Measurements from ENCODE around the gene CHST12. TPM values are rescaled to one million over a fixed set of nuclear protein-coding genes. Genes with fewer than 3 reads are reported as not detected.
"Not testable (repeated sequence)": the region's sequence is repeated elsewhere in the genome, so short reads cannot be mapped to it uniquely, and the experiment has no call there.

CHST12 gene
- total and polyA plus RNA-seq, 10 of the 15 experiments (the other 5 are each of a cell fraction or from before 2014, with no cell fraction given), result 0.05 to 14.2 (median 3.3) TPM

- CTCF ChIA-PET, result interaction anchor here (0.6 to 6.7 kb wide), 29 partner anchors 9 to 1219 kb away, joined by 3 to 114 read pairs (median 4); partner anchors contain the start of gene EIF3B
- FAIRE-seq; H3K9ac ChIP-seq (ENCODE audit: control insufficient read depth, insufficient read depth, low read length); H3K4me2 ChIP-seq (ENCODE audit: control insufficient read depth, insufficient read depth); H3K36me3 ChIP-seq (ENCODE audit: control insufficient read depth in 2 of 2, insufficient read depth in 2 of 2, low read length in 1 of 2); BruUV-seq (replicated peaks); H4K20me1 ChIP-seq (ENCODE audit: control insufficient read depth, insufficient read depth); H3K9me3 ChIP-seq (replicated peaks; ENCODE audit: control insufficient read depth, insufficient read depth, low read length); ATAC-seq; H3K27ac ChIP-seq (ENCODE audit: control insufficient read depth, insufficient read depth); H3K4me3 ChIP-seq; DNase-seq (ENCODE audit: low read depth, low spot score); in situ Hi-C loops (cut with MboI); H3K79me2 ChIP-seq (ENCODE audit: control insufficient read depth, insufficient read depth, low read length); H3K4me1 ChIP-seq (ENCODE audit: control insufficient read depth, insufficient read depth, low read length); H3K27me3 ChIP-seq (replicated peaks in 1 of 2; ENCODE audit: control insufficient read depth in 2 of 2, insufficient read depth in 2 of 2, low read length in 1 of 2); H2AFZ ChIP-seq (ENCODE audit: control insufficient read depth, low read depth, low read length): not testable (repeated sequence)
- 56% methylated on average over 9 of the region's 9 CpGs for WGBS (ENCODE audit: insufficient coverage, insufficient replicate concordance, low lambda C conversion rate, missing lambda C conversion rate)
- POLR2A ChIA-PET, result interaction anchor here (1.3 to 2.2 kb wide), 2 partner anchors 18 to 144 kb away, joined by 4 to 8 read pairs; no protein-coding TSS in a partner anchor
- RAD21 ChIA-PET (ENCODE audit: unreplicated experiment), result interaction anchor here (0.9 to 3.7 kb wide), 10 partner anchors 9 to 116 kb away, joined by 3 to 42 read pairs (median 4); partner anchors contain the start of genes CHST12 and EIF3B
- intact Hi-C loops (cut with micrococcal nuclease; ENCODE audit: unreplicated experiment), result loop anchor here (2.0 to 5.0 kb wide), 2 partner anchors 19 to 98 kb away; no protein-coding TSS in a partner anchor
- SMC1A ChIA-PET (ENCODE audit: uncharacterized antibody, unreplicated experiment), result interaction anchor here (0.7 to 2.6 kb wide), 17 partner anchors 11 to 891 kb away, joined by 3 to 21 read pairs (median 4); no protein-coding TSS in a partner anchor
Measured at GRCh38 chr7:2469460-2470203, 66.2 kb downstream of the CHST12 start.

- no TSS peak for BruUV-seq (replicated peaks)
- H2AFZ ChIP-seq (ENCODE audit: control insufficient read depth, low read depth, low read length), result no peak overlapping the region
- WGBS (ENCODE audit: insufficient coverage, insufficient replicate concordance, low lambda C conversion rate, missing lambda C conversion rate), result 73% methylated on average over 19 of the region's 19 CpGs
- H3K4me2 ChIP-seq (ENCODE audit: control insufficient read depth, insufficient read depth), result no peak overlapping the region
- FAIRE-seq, result no peak
- H3K9ac ChIP-seq (ENCODE audit: control insufficient read depth, insufficient read depth, low read length), result no peak overlapping the region
- no peaks in the 10 kb centered on the region for H3K27me3 ChIP-seq (replicated peaks in 1 of 2; ENCODE audit: control insufficient read depth in 2 of 2, insufficient read depth in 2 of 2, low read length in 1 of 2)
- POLR2A ChIA-PET, result interaction anchor here (1.3 kb wide), 1 partner anchor 144 kb away, joined by 4 read pairs; no protein-coding TSS in a partner anchor
- H3K36me3 ChIP-seq (ENCODE audit: control insufficient read depth in 2 of 2, insufficient read depth in 2 of 2, low read length in 1 of 2), result no peaks in the 10 kb centered on the region
- no peak for DNase-seq (ENCODE audit: low read depth, low spot score)
- H3K79me2 ChIP-seq (ENCODE audit: control insufficient read depth, insufficient read depth, low read length), result no peaks in the 10 kb centered on the region
- no peak overlapping the region for H3K4me3 ChIP-seq
- H3K9me3 ChIP-seq (replicated peaks; ENCODE audit: control insufficient read depth, insufficient read depth, low read length), result no peaks in the 10 kb centered on the region
- no peaks in the 10 kb centered on the region for H3K4me1 ChIP-seq (ENCODE audit: control insufficient read depth, insufficient read depth, low read length)
- ATAC-seq, result no peak
- CTCF ChIA-PET, result interaction anchor here (1.1 to 6.7 kb wide), 8 partner anchors 10 to 220 kb away, joined by 3 to 114 read pairs (median 6); no protein-coding TSS in a partner anchor
- no peaks in the 10 kb centered on the region for H4K20me1 ChIP-seq (ENCODE audit: control insufficient read depth, insufficient read depth)
- in situ Hi-C loops (cut with MboI), result no loop called here
- intact Hi-C loops (cut with micrococcal nuclease; ENCODE audit: unreplicated experiment), result no loop called here
- SMC1A ChIA-PET (ENCODE audit: uncharacterized antibody, unreplicated experiment), result interaction anchor here (1.0 to 2.6 kb wide), 5 partner anchors 11 to 116 kb away, joined by 3 to 10 read pairs (median 5); no protein-coding TSS in a partner anchor
- RAD21 ChIA-PET (ENCODE audit: unreplicated experiment), result interaction anchor here (1.7 to 3.7 kb wide), 2 partner anchors 18 to 122 kb away, joined by 6 to 42 read pairs; no protein-coding TSS in a partner anchor
- H3K27ac ChIP-seq (ENCODE audit: control insufficient read depth, insufficient read depth), result no peak overlapping the region
- TF ChIP-seq BACH1 (IDR thresholded peaks at IDR 0.05; ENCODE audit: borderline replicate concordance) (no peak), NFIC (IDR thresholded peaks at IDR 0.05; ENCODE audit: low read depth, low read length) (no peak), IRF4 (IDR thresholded peaks at IDR 0.05; ENCODE audit: low read depth, low read length) (no peak), KLF5 (IDR thresholded peaks at IDR 0.05; ENCODE audit: partially characterized antibody) (no peak), FOXK2 (IDR thresholded peaks at IDR 0.05) (no peak)
- TF ChIP-seq, protein P1, sequence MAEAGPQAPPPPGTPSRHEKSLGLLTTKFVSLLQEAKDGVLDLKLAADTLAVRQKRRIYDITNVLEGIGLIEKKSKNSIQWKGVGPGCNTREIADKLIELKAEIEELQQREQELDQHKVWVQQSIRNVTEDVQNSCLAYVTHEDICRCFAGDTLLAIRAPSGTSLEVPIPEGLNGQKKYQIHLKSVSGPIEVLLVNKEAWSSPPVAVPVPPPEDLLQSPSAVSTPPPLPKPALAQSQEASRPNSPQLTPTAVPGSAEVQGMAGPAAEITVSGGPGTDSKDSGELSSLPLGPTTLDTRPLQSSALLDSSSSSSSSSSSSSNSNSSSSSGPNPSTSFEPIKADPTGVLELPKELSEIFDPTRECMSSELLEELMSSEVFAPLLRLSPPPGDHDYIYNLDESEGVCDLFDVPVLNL (IDR thresholded peaks at IDR 0.05; ENCODE audit: low read depth, low read length), result no peak
- TF ChIP-seq, protein P2, sequence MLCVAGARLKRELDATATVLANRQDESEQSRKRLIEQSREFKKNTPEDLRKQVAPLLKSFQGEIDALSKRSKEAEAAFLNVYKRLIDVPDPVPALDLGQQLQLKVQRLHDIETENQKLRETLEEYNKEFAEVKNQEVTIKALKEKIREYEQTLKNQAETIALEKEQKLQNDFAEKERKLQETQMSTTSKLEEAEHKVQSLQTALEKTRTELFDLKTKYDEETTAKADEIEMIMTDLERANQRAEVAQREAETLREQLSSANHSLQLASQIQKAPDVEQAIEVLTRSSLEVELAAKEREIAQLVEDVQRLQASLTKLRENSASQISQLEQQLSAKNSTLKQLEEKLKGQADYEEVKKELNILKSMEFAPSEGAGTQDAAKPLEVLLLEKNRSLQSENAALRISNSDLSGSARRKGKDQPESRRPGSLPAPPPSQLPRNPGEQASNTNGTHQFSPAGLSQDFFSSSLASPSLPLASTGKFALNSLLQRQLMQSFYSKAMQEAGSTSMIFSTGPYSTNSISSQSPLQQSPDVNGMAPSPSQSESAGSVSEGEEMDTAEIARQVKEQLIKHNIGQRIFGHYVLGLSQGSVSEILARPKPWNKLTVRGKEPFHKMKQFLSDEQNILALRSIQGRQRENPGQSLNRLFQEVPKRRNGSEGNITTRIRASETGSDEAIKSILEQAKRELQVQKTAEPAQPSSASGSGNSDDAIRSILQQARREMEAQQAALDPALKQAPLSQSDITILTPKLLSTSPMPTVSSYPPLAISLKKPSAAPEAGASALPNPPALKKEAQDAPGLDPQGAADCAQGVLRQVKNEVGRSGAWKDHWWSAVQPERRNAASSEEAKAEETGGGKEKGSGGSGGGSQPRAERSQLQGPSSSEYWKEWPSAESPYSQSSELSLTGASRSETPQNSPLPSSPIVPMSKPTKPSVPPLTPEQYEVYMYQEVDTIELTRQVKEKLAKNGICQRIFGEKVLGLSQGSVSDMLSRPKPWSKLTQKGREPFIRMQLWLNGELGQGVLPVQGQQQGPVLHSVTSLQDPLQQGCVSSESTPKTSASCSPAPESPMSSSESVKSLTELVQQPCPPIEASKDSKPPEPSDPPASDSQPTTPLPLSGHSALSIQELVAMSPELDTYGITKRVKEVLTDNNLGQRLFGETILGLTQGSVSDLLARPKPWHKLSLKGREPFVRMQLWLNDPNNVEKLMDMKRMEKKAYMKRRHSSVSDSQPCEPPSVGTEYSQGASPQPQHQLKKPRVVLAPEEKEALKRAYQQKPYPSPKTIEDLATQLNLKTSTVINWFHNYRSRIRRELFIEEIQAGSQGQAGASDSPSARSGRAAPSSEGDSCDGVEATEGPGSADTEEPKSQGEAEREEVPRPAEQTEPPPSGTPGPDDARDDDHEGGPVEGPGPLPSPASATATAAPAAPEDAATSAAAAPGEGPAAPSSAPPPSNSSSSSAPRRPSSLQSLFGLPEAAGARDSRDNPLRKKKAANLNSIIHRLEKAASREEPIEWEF (IDR thresholded peaks at IDR 0.05; ENCODE audit: insufficient replicate concordance, low read depth, low read length), result no peak
Measured at GRCh38 chr7:2470204-2471021, 67.0 kb downstream of the CHST12 start.

All from GM12878 (cell line).